SH-SY5Y (cell line): ENCODE data around the gene RIBC2.

Experiments
- GATA2 ChIP-seq: IDR thresholded peaks from 2 replicates; pipeline ENCODE4 v1.6.1; 2011; ENCODE audit warnings: mild to moderate bottlenecking, low read depth, low read length
- GATA3 ChIP-seq: IDR thresholded peaks from 2 replicates; pipeline ENCODE4 v1.6.1; 2011; ENCODE audit warnings: low read depth, mild to moderate bottlenecking, low read length, moderate library complexity

- TF ChIP-seq GATA2 (no peak), GATA3 (no peak)
These were observed 45.7 kb downstream of the RIBC2 start for GRCh38 chr22:45459235-45459634.
